ENCODE results near the gene BUB1B.
"Not testable (repeated sequence)": the region's sequence is repeated elsewhere in the genome, so short reads cannot be mapped to it uniquely, and the experiment has no call there.

DNA sequence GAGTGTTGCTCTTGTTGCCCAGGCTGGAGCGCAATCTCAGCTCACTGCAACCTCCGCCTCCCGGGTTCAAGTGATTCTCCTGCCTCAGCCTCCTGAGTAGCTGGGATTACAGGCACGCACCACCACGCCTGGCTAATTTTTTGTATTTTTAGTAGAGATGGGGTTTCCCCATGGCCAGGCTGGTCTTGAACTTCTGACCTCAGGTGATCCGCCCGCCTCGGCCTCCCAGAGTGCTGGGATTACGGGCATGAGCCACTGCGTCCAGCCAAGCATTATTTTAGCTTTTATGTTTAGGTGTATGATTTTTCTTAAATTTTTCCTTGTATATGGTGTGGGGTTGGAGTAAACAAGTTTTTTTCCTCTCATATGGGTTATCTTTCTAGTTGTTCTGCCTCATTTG lies 6.5 kb downstream of the BUB1B start:
- TF ChIP-seq SIN3A (IDR thresholded peaks at IDR 0.05; ENCODE audit: low read depth); ATF3 (IDR thresholded peaks at IDR 0.05); POLR2AphosphoS5 (IDR thresholded peaks at IDR 0.05; ENCODE audit: low read depth, low read length); JUND (IDR thresholded peaks at IDR 0.05); SP1 (IDR thresholded peaks at IDR 0.05; ENCODE audit: low read depth); POLR2A (IDR thresholded peaks at IDR 0.05; ENCODE audit: borderline replicate concordance, extremely low read depth, insufficient read depth, insufficient read length); EZH2 (IDR thresholded peaks at IDR 0.05); ZNF274 (IDR thresholded peaks at IDR 0.05; ENCODE audit: low read depth, low read length); ELF1 (IDR thresholded peaks at IDR 0.05; ENCODE audit: borderline replicate concordance, low read depth); YY1 (IDR thresholded peaks at IDR 0.05; ENCODE audit: extremely low read depth, insufficient replicate concordance, low read depth, low read length); CEBPB (IDR thresholded peaks at IDR 0.05; ENCODE audit: low read depth): not testable (repeated sequence)
- TF ChIP-seq, protein P1, sequence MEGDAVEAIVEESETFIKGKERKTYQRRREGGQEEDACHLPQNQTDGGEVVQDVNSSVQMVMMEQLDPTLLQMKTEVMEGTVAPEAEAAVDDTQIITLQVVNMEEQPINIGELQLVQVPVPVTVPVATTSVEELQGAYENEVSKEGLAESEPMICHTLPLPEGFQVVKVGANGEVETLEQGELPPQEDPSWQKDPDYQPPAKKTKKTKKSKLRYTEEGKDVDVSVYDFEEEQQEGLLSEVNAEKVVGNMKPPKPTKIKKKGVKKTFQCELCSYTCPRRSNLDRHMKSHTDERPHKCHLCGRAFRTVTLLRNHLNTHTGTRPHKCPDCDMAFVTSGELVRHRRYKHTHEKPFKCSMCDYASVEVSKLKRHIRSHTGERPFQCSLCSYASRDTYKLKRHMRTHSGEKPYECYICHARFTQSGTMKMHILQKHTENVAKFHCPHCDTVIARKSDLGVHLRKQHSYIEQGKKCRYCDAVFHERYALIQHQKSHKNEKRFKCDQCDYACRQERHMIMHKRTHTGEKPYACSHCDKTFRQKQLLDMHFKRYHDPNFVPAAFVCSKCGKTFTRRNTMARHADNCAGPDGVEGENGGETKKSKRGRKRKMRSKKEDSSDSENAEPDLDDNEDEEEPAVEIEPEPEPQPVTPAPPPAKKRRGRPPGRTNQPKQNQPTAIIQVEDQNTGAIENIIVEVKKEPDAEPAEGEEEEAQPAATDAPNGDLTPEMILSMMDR (IDR thresholded peaks at IDR 0.05 in 2 of 3, conservative IDR thresholded peaks at IDR 0.05 in 1 of 3; ENCODE audit: borderline replicate concordance in 1 of 3, insufficient read depth in 1 of 3, low read depth in 2 of 3, low read length in 2 of 3) = not testable (repeated sequence)
- TF ChIP-seq, protein P2, sequence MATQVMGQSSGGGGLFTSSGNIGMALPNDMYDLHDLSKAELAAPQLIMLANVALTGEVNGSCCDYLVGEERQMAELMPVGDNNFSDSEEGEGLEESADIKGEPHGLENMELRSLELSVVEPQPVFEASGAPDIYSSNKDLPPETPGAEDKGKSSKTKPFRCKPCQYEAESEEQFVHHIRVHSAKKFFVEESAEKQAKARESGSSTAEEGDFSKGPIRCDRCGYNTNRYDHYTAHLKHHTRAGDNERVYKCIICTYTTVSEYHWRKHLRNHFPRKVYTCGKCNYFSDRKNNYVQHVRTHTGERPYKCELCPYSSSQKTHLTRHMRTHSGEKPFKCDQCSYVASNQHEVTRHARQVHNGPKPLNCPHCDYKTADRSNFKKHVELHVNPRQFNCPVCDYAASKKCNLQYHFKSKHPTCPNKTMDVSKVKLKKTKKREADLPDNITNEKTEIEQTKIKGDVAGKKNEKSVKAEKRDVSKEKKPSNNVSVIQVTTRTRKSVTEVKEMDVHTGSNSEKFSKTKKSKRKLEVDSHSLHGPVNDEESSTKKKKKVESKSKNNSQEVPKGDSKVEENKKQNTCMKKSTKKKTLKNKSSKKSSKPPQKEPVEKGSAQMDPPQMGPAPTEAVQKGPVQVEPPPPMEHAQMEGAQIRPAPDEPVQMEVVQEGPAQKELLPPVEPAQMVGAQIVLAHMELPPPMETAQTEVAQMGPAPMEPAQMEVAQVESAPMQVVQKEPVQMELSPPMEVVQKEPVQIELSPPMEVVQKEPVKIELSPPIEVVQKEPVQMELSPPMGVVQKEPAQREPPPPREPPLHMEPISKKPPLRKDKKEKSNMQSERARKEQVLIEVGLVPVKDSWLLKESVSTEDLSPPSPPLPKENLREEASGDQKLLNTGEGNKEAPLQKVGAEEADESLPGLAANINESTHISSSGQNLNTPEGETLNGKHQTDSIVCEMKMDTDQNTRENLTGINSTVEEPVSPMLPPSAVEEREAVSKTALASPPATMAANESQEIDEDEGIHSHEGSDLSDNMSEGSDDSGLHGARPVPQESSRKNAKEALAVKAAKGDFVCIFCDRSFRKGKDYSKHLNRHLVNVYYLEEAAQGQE (IDR thresholded peaks at IDR 0.05; ENCODE audit: low read depth) = not testable (repeated sequence)

Measured in HCT116 (cell line).